CD4-positive, CD25-positive, alpha-beta regulatory T cell (primary cell): ENCODE measurements around the gene ZSWIM4. TPM values are rescaled to one million over a fixed set of nuclear protein-coding genes. Genes with fewer than 3 reads are reported as not detected.
A peak's percentile ranks its signal among the peaks of the same experiment; 100 is the strongest.
"Not testable (repeated sequence)": the region's sequence is repeated elsewhere in the genome, so short reads cannot be mapped to it uniquely, and the experiment has no call there.

ENCODE experiments used
- ATAC-seq, 2 donors: fragments of 150-1000 bp; cut with Tn5 transposase; one replicate each; pipeline ENCODE4 v1.10.0; 2021; ENCODE audit warnings: low read depth in 2 of 2, moderate number of reproducible peaks in 2 of 2, moderate library complexity in 1 of 2
- DNase-seq, 3 donors: peaks; one replicate each; pipeline versions ENCODE4 v3.0.0 to v3.0.0-alpha.2; 2012 to 2022; ENCODE audit warnings: mixed read lengths in 1 of 3
- H3K27ac ChIP-seq: one replicate; pipeline ENCODE4 v1.7.0; 2013; ENCODE audit warnings: mild to moderate bottlenecking, low read length; ENCODE audit not compliant: insufficient read depth, poor library complexity, severe bottlenecking
- H3K27me3 ChIP-seq: one replicate; pipeline ENCODE4 v1.7.0; 2013; ENCODE audit warnings: low read length; ENCODE audit not compliant: control insufficient read depth, insufficient read depth
- H3K36me3 ChIP-seq: one replicate; pipeline ENCODE4 v1.7.0; 2013; ENCODE audit warnings: mild to moderate bottlenecking, low read length, moderate library complexity; ENCODE audit not compliant: control insufficient read depth, insufficient read depth
- H3K4me1 ChIP-seq: 2 replicates; pipeline ENCODE4 v1.7.0; 2013; ENCODE audit warnings: mild to moderate bottlenecking, low read length; ENCODE audit not compliant: insufficient read depth, control insufficient read depth, poor library complexity, severe bottlenecking
- H3K4me3 ChIP-seq: one replicate; pipeline ENCODE4 v1.7.0; 2013; ENCODE audit warnings: low read depth, mild to moderate bottlenecking, low read length, moderate library complexity
- H3K9me3 ChIP-seq, 2 experiments: 1 replicate in 1 of 2; 2 replicates in 1 of 2; pipeline ENCODE4 v1.7.0; 2013; ENCODE audit warnings: low read length in 2 of 2, mild to moderate bottlenecking in 1 of 2, moderate library complexity in 1 of 2; ENCODE audit not compliant: control insufficient read depth in 2 of 2
- H3K27ac Mint-ChIP-seq, 3 donors: one replicate each; pipeline ENCODE4 v1.8.0; 2020 to 2022; ENCODE audit warnings: mild to moderate bottlenecking in 3 of 3, mixed read lengths in 3 of 3, moderate library complexity in 2 of 3
- H3K27me3 Mint-ChIP-seq: one replicate; pipeline ENCODE4 v1.8.0; 2022; ENCODE audit warnings: mild to moderate bottlenecking, mixed read lengths
- H3K36me3 Mint-ChIP-seq: one replicate; pipeline ENCODE4 v1.8.0; 2020; ENCODE audit warnings: mixed read lengths
- H3K4me1 Mint-ChIP-seq, 4 donors: one replicate each; pipeline ENCODE4 v1.8.0; 2020 to 2022; ENCODE audit warnings: mixed read lengths in 4 of 4, mild to moderate bottlenecking in 1 of 4
- H3K4me3 Mint-ChIP-seq, 4 donors: one replicate each; pipeline ENCODE4 v1.8.0; 2020 to 2022; ENCODE audit warnings: mild to moderate bottlenecking in 4 of 4, mixed read lengths in 4 of 4, moderate library complexity in 3 of 4
- H3K9me3 Mint-ChIP-seq, 7 donors: one replicate each; pipeline ENCODE4 v1.8.0; 2020 to 2022; ENCODE audit warnings: mixed read lengths in 7 of 7, mild to moderate bottlenecking in 3 of 7, moderate library complexity in 2 of 7
- polyA plus RNA-seq, 4 donors: library from polyadenylated mRNA; unstranded; fragments of 300-500 nt; fragmentation: Illumina TruSeq; gene quantifications; one replicate each; pipeline ENCODE4 v1.2.3, GENCODE V29; 2021
- total RNA-seq: library from RNA; stranded (reverse); gene quantifications from one replicate; pipeline ENCODE4 v1.2.3, GENCODE V29; 2022

ZSWIM4 gene
- total and polyA plus RNA-seq, 5 donors from 2014 or later = 0.46 to 4.5 (median 0.58) TPM

DNA sequence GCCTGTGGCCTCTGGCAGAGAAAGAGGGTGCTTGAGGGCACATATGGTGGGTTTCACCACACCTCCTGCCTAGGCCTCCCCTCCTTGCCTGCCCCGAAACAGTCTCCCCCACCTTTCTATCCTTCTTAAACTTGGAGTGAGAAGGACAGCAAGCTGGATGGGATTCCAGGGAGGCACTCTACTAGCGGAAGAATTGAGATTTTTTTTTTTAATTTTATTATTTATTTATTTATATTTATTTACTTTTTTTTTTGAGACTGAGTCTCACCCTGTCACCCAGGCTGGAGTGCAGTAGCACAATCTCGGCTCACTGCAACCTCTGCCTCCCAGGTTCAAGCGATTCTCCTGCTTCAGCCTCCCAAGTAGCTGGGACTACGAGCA is 56.5 kb downstream of the ZSWIM4 start:
- H3K9me3 ChIP-seq, H3K36me3 ChIP-seq, H3K9me3 Mint-ChIP-seq, H3K36me3 Mint-ChIP-seq, ATAC-seq, H3K27me3 ChIP-seq, H3K4me3 ChIP-seq, H3K27ac Mint-ChIP-seq, DNase-seq, H3K4me3 Mint-ChIP-seq, H3K27me3 Mint-ChIP-seq: not testable (repeated sequence)
- H3K27ac ChIP-seq = peak overlapping the region; percentile 74
- peaks cover 30% of the 10 kb centered on the region for H3K4me1 ChIP-seq
- peaks cover 5 to 27% (median 13%) of the 10 kb centered on the region in 4 donors for H3K4me1 Mint-ChIP-seq

DNA sequence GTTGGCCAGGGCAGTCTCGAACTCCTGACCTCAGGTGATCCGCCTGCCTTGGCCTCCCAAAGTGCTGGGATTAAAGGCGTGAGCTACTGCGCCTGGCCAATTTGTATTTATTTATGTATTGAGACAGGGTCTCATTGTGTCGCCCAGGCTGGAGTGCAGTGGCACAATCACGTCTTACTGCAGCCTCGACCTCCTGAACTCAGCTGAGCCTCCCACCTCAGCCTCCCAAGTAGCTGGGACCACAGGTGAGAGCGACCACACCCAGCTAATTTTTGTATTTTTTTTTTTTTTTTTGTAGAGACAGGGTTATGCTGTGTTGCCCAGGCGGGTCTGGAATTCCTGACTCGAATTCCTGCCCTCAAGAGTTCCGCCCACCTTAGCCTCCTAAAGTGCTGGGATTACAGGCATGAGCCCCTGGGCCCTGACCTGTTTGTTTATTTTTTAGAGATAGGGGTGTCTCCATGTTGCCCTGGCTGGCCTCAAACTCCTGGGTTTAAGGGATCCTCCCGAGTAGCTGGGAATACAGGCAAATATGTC is 57.0 kb downstream of the ZSWIM4 start:
- peaks cover 25% of the 10 kb centered on the region for H3K4me1 ChIP-seq
- H3K27me3 Mint-ChIP-seq, H3K9me3 ChIP-seq, H3K9me3 Mint-ChIP-seq, H3K36me3 Mint-ChIP-seq, DNase-seq, H3K27me3 ChIP-seq, H3K4me3 Mint-ChIP-seq, H3K27ac Mint-ChIP-seq, H3K27ac ChIP-seq, H3K36me3 ChIP-seq, H3K4me3 ChIP-seq, ATAC-seq: not testable (repeated sequence)
- peaks cover 5 to 25% (median 12%) of the 10 kb centered on the region in 4 donors for H3K4me1 Mint-ChIP-seq

DNA sequence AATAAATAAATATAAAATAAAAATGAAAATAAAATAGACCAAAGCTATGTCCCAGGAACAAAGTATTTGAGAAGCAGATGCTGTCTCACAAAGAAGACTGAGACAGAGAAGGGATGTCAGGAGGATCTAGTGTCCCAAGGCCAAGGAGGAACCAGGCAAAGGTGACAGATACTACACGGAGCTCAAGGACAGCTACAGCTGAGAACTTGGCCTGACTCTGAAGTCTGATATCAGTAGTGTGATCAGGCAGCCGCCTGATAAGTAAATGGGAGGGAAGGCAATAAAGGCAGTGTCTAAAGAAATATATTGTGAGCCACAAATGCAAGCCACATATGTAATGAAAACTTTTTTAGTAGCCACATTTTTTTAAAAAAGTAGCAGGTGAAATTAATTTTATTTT is 61.3 kb downstream of the ZSWIM4 start:
- ATAC-seq (no peak), DNase-seq (no peak)
- H3K4me3 Mint-ChIP-seq = no peak overlapping the region
- Histone ChIP-seq H3K36me3 (no peaks in the 10 kb centered on the region), H3K27me3 (no peaks in the 10 kb centered on the region), H3K27ac (no peak overlapping the region), H3K9me3 (no peaks in the 10 kb centered on the region), H3K4me1 (peaks cover 3% of the 10 kb centered on the region), H3K4me3 (no peak overlapping the region)
- H3K9me3 Mint-ChIP-seq = no peaks in the 10 kb centered on the region
- H3K27ac Mint-ChIP-seq = peak overlapping the region in 1 of 3 donors; percentile 7
- H3K27me3 Mint-ChIP-seq = no peaks in the 10 kb centered on the region
- peaks cover 4% of the 10 kb centered on the region for H3K36me3 Mint-ChIP-seq
- peaks cover 0 to 15% (median 7%) of the 10 kb centered on the region in 4 donors for H3K4me1 Mint-ChIP-seq

DNA sequence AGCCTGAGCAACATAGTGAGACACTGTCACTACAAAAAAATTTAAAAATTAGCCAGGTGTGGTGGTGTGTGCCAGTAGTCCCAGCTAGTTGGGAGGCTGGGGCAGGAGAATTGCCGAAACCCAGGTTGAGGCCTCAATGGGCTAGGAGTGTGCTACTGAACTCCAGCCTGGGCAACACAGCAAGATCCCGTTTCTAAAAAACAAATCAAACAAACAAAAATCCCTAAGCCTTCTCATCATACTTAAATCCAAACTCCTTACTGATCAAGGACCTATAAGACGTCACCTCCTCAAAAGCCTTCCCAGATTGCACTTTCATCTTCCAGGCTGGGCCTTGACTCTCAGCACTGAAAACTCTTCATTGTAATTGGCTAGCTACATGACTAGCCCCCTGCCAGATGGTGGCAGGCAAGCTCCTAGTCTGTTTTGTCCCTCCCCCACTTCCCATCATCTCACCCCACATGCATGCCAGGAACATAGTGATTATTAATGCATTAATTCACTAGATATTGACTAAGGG is 64.2 kb downstream of the ZSWIM4 start:
- Histone ChIP-seq H3K27me3 (peaks cover 5% of the 10 kb centered on the region), H3K9me3 (no peaks in the 10 kb centered on the region), H3K4me1 (peaks cover 15% of the 10 kb centered on the region), H3K36me3 (no peaks in the 10 kb centered on the region), H3K27ac (no peak overlapping the region), H3K4me3 (no peak overlapping the region)
- H3K27me3 Mint-ChIP-seq = peaks cover 21% of the 10 kb centered on the region
- ATAC-seq (no peak), DNase-seq (no peak)
- H3K4me3 Mint-ChIP-seq = peak overlapping the region in 2 of 4 donors; percentile 32 to 51
- no peaks in the 10 kb centered on the region for H3K9me3 Mint-ChIP-seq
- peak overlapping the region in 1 of 3 donors; percentile 44 for H3K27ac Mint-ChIP-seq
- peaks cover 4 to 40% (median 22%) of the 10 kb centered on the region in 4 donors for H3K4me1 Mint-ChIP-seq
- H3K36me3 Mint-ChIP-seq = peaks cover 4% of the 10 kb centered on the region

DNA sequence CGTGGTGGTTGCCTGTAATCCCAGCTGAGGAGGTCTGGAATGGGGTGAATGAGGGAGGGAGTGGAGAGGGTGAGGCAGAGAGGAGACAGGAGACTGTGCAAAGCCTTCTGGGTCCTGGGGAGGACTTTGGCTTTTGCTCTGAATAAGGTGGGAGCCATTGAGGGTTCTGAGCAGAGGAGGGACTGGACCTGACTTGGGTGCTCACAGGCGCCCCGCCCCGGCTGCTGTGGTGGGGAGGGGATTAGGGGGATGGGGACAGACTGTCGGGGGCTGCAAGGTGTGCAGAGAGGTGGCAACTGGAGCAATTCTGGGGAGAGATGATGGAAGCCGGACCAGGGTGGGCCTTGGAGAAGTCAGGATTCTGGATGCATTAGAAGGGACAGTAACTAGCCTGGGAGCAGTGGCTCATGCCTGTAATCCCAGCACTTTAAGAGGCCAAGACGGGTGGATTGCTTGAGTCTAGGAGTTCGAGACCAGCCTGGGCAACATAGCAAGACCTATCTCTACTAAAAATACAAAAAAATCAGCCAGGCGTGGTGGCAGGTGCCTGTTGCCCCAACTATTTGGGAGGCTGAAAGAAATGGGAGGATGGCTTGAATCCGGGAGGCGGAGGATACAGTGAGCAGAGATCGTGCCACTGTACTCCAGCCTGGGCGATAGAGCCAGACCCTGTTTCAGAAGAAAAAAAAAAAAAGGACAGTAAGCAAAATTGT is 65.6 kb downstream of the ZSWIM4 start:
- Histone ChIP-seq H3K4me3 (peak overlapping the region; percentile 78), H3K27me3 (peaks cover 7% of the 10 kb centered on the region), H3K27ac (peak overlapping the region; percentile 97), H3K9me3 (no peaks in the 10 kb centered on the region), H3K4me1 (peaks cover 22% of the 10 kb centered on the region), H3K36me3 (no peaks in the 10 kb centered on the region)
- Mint-ChIP-seq H3K4me3 (peak overlapping the region; percentile 85 to 97 (median 92)), H3K4me1 (peaks cover 6 to 43% (median 25%) of the 10 kb centered on the region in 4 donors), H3K27ac (peak overlapping the region; percentile 66 to 98 (median 96)), H3K27me3 (peaks cover 24% of the 10 kb centered on the region), H3K36me3 (peaks cover 4% of the 10 kb centered on the region), H3K9me3 (no peaks in the 10 kb centered on the region)
- ATAC-seq (no peak), DNase-seq (no peak)

DNA sequence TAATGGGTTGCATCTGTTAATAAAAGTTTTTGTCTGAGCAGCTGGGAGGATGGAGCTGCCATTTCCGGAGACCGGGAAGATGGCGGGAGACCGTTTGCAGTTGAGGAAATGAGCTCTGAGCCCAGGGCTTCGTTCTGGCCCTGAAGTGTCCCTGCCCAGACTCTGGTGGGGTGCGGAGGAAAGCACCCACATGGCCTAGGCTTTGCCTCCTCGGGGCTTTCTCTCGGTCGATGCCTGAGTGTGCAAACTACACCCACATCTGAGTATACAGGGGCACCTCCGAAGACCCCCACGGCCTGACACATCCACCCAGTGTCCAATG is 66.1 kb downstream of the ZSWIM4 start:
- Histone ChIP-seq H3K36me3 (no peaks in the 10 kb centered on the region), H3K4me3 (peak overlapping the region; percentile 78), H3K4me1 (peaks cover 27% of the 10 kb centered on the region), H3K9me3 (no peaks in the 10 kb centered on the region), H3K27me3 (peaks cover 10% of the 10 kb centered on the region), H3K27ac (peak overlapping the region; percentile 97)
- Mint-ChIP-seq H3K27ac (peak overlapping the region; percentile 66 to 98 (median 96)), H3K9me3 (peaks cover 0 to 1% (median 0%) of the 10 kb centered on the region in 7 donors), H3K4me1 (peaks cover 6 to 46% (median 28%) of the 10 kb centered on the region in 4 donors), H3K36me3 (peaks cover 4% of the 10 kb centered on the region), H3K27me3 (peaks cover 28% of the 10 kb centered on the region), H3K4me3 (peak overlapping the region; percentile 85 to 97 (median 92))
- peak in 1 of 3 donors; percentile 13 for DNase-seq
- peak; percentile 4 to 5 for ATAC-seq

DNA sequence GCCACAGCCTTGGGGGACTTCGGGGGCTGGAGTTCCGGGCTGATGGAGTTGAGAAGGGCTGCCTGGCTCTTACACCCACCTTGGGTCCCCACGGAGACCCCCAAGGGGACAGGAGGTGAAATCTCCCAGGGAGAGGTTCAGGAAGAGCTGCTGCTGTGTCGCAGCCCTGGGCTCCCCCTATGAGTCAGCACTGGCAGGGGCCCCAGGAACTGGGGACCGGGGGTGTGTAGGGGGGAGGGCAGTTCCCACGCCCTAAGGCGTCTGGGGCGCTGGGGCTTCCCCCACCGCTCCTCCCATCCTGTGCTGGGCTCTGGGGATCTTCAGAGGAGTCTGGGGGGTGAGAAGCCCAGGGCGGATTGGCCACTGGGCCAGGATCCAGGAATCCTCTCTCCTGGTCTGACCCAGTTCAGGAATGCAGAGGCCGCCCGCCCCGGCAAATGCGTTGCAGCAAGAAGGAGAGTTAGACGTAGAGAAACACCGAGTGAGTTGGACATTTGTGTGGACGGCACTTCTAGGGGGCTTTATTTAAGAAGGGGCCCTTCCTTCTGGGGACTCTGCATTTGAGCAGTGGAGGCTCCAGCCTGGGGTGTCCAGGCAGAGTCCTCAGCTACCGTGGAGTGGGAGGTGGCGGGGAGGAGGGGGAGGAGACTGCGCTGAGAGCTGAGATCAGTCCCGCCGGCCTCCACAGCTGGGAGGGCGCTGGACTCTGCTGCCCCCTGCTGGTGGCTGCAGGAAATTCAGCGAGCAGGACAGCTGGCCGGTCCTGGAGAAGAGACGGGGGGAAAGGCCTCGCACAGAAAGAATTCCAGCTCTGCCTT is 66.7 kb downstream of the ZSWIM4 start:
- ATAC-seq (peak; percentile 84 to 86), DNase-seq (peak; percentile 83 to 87 (median 85))
- Mint-ChIP-seq H3K36me3 (peaks cover 4% of the 10 kb centered on the region), H3K4me1 (peaks cover 6 to 51% (median 29%) of the 10 kb centered on the region in 4 donors), H3K4me3 (peak overlapping the region; percentile 85 to 97 (median 92)), H3K9me3 (peaks cover 0 to 1% (median 0%) of the 10 kb centered on the region in 7 donors), H3K27ac (peak overlapping the region; percentile 93 to 98 (median 96)), H3K27me3 (peaks cover 31% of the 10 kb centered on the region)
- no peaks in the 10 kb centered on the region for H3K36me3 ChIP-seq
- H3K4me1 ChIP-seq = peaks cover 27% of the 10 kb centered on the region
- H3K9me3 ChIP-seq = no peaks in the 10 kb centered on the region
- peak overlapping the region; percentile 78 for H3K4me3 ChIP-seq
- peak overlapping the region; percentile 97 for H3K27ac ChIP-seq
- peaks cover 15% of the 10 kb centered on the region for H3K27me3 ChIP-seq
